KMS-11 (cell line): ENCODE measurements around the gene BOD1L2.

Source experiments
- H2AFZ ChIP-seq: fragments of 200-600 bp; sonication (generic); 2 replicates; pipeline ENCODE4 v1.6.1; 2016; ENCODE audit warnings: antibody characterized with exemption, mixed run types, low read depth
- H3K27ac ChIP-seq: fragments of 200-600 bp; sonication (generic); 2 replicates; pipeline ENCODE4 v1.6.1; 2016; ENCODE audit warnings: mild to moderate bottlenecking, mixed run types
- H3K27me3 ChIP-seq: fragments of 200-600 bp; sonication (generic); 2 replicates; pipeline ENCODE4 v1.6.1; 2017; ENCODE audit warnings: mild to moderate bottlenecking, low read depth, mixed run types, moderate library complexity; ENCODE audit not compliant: insufficient read depth
- H3K36me3 ChIP-seq: fragments of 200-600 bp; sonication (generic); 2 replicates; pipeline ENCODE4 v1.6.1; 2017; ENCODE audit warnings: mild to moderate bottlenecking, mixed run types; ENCODE audit not compliant: insufficient read depth
- H3K4me1 ChIP-seq: fragments of 200-600 bp; sonication (generic); 2 replicates; pipeline ENCODE4 v1.6.1; 2016; ENCODE audit warnings: mild to moderate bottlenecking, low read depth, mixed run types; ENCODE audit not compliant: poor library complexity, severe bottlenecking
- H3K4me2 ChIP-seq: fragments of 200-600 bp; sonication (generic); 2 replicates; pipeline ENCODE4 v1.7.0; 2016; ENCODE audit warnings: mild to moderate bottlenecking, mixed run types
- H3K4me3 ChIP-seq: fragments of 200-600 bp; sonication (generic); IDR thresholded peaks from 2 replicates; pipeline ENCODE4 v1.6.1; 2017; ENCODE audit warnings: low read depth, low read length, mixed read lengths; ENCODE audit not compliant: insufficient read depth
- H3K79me2 ChIP-seq: fragments of 200-600 bp; sonication (generic); 2 replicates; pipeline ENCODE4 v1.6.1; 2016; ENCODE audit warnings: low read depth, mixed run types; ENCODE audit not compliant: insufficient read depth
- H3K9ac ChIP-seq: fragments of 200-600 bp; sonication (generic); 2 replicates; pipeline ENCODE4 v1.6.1; 2016; ENCODE audit warnings: mild to moderate bottlenecking, mixed run types
- H4K20me1 ChIP-seq: fragments of 200-600 bp; sonication (generic); 2 replicates; pipeline ENCODE4 v1.6.1; 2016; ENCODE audit warnings: mild to moderate bottlenecking, mixed run types; ENCODE audit not compliant: insufficient read depth
- TF ChIP-seq, protein P1 (sequence below): fragments of 200-600 bp; sonication (generic); conservative IDR thresholded peaks from 2 replicates; pipeline ENCODE4 v1.6.1; 2017; ENCODE audit warnings: low read depth, mild to moderate bottlenecking, antibody characterized with exemption, low read length, moderate library complexity, mixed read lengths

BOD1L2 gene

DNA sequence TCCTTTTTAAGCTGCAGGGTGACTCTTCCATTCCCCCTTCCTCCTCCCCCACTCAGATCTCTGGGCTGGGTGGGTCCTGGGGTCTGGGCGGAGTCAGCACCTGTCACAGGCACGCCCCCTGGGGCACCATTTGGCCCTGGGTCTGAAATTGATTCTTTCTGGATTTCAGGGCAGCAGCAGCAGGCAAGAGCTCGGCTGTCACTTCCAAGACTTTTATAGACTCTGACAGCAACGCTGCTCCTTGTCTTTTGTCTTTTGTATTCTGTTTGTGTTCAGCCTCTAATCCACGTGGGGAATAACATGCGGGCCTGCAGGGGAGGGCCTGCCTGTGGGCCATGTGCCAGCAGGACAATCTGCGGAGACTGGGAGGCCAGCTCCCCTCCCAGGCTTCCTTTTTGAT, 3.9 kb downstream of the BOD1L2 start:
- Histone ChIP-seq H2AFZ (no peak overlapping the region), H3K4me1 (no peaks in the 10 kb centered on the region), H3K79me2 (no peaks in the 10 kb centered on the region), H3K36me3 (no peaks in the 10 kb centered on the region), H3K27me3 (no peaks in the 10 kb centered on the region), H4K20me1 (no peaks in the 10 kb centered on the region), H3K27ac (no peak overlapping the region), H3K4me3 (no peak overlapping the region), H3K4me2 (no peak overlapping the region), H3K9ac (no peak overlapping the region)
- TF ChIP-seq, protein P1, sequence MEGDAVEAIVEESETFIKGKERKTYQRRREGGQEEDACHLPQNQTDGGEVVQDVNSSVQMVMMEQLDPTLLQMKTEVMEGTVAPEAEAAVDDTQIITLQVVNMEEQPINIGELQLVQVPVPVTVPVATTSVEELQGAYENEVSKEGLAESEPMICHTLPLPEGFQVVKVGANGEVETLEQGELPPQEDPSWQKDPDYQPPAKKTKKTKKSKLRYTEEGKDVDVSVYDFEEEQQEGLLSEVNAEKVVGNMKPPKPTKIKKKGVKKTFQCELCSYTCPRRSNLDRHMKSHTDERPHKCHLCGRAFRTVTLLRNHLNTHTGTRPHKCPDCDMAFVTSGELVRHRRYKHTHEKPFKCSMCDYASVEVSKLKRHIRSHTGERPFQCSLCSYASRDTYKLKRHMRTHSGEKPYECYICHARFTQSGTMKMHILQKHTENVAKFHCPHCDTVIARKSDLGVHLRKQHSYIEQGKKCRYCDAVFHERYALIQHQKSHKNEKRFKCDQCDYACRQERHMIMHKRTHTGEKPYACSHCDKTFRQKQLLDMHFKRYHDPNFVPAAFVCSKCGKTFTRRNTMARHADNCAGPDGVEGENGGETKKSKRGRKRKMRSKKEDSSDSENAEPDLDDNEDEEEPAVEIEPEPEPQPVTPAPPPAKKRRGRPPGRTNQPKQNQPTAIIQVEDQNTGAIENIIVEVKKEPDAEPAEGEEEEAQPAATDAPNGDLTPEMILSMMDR: no peak

DNA sequence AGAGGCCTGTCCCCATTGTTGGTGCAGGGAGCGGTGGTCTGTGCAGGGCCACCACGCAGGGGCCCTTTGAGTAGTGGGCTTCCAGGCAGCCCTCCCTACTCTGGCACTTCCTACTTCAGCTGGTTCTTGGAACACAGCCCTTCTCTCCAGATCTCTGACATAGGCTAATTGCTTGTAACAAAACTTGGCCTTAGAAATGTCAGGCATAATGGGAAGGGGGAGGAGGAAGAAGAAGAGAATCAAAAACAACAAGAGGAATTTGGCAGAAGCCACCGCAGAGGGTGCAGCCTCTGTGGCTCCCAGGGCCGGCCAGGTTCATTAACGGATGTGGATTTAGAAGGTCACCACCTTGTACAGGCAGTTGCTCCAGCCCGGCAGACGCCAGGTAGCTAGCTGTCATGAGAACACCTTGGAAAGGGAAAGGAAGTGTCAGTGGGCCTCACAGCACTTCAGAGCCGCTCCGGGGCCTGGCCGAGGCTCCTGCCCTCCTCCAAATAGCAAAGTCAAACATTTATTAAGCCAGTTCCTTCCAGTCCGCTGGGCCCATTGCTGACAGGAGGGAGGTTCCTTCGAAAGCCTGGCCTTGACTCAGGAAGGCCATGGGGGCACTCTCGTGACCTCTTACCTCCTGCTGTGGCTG, 7.4 kb downstream of the BOD1L2 start:
- H3K79me2 ChIP-seq: no peaks in the 10 kb centered on the region
- no peaks in the 10 kb centered on the region for H3K36me3 ChIP-seq
- H4K20me1 ChIP-seq: no peaks in the 10 kb centered on the region
- no peak overlapping the region for H2AFZ ChIP-seq
- no peak overlapping the region for H3K9ac ChIP-seq
- TF ChIP-seq, protein P1: no peak
- no peak overlapping the region for H3K4me3 ChIP-seq
- H3K27ac ChIP-seq: no peak overlapping the region
- no peaks in the 10 kb centered on the region for H3K4me1 ChIP-seq
- no peaks in the 10 kb centered on the region for H3K27me3 ChIP-seq
- no peak overlapping the region for H3K4me2 ChIP-seq

DNA sequence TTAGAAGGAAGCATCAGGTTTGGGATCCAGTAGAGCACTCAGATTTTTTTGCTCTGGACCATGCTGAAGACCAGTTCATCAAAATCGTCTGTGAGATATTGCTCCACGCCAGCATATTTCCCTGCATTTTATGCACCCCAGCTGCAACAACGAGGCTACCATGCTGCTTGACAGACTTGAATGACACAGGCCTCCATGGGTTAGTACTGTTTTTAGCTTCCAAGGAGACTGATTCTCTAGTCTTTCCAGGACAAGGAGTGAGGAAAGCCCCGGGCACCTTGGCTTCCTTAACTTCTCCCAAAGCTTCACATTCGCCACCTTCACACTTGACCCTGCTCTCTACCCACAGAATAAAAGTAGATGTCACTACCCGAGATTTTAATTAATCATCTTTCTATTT, 17.5 kb downstream of the BOD1L2 start:
- Histone ChIP-seq H3K79me2 (no peaks in the 10 kb centered on the region), H3K4me3 (no peak overlapping the region), H3K27me3 (no peaks in the 10 kb centered on the region), H4K20me1 (no peaks in the 10 kb centered on the region), H3K27ac (no peak overlapping the region), H3K36me3 (no peaks in the 10 kb centered on the region), H3K4me2 (no peak overlapping the region), H3K4me1 (no peaks in the 10 kb centered on the region), H2AFZ (no peak overlapping the region), H3K9ac (no peak overlapping the region)
- TF ChIP-seq, protein P1: no peak

DNA sequence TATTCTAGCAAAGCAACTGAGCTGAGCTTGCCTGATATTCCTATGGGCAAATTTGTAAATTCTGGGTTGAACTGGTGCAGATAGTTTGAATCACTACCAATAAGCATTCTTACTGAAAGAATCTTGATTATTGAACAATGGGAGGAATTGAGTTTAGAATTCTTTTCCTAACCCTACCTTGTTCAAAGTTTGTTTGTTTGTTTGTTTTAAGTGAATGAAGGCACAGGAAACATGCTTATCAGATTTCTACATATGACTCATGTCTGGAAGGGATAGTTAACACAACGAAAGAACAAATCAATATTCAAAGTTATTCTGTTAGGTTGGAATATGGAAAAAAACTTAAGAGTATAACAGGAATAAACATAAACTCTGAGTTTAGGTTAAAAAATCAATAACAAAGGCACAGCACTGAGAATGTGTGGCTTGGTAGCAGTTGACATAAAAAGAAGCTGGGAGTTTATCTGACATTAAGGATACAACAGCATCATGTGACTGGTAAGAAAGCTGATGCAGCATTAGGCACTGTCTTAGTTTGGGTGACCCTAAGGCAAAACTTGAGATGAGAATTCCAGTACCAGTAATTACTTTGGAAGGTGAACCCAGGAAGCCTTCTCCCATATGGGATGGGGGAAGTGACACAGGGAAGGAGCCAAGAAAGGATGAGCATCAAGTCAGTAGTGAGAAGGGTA, 20.9 kb downstream of the BOD1L2 start:
- H3K27ac ChIP-seq: no peak overlapping the region
- H3K79me2 ChIP-seq: no peaks in the 10 kb centered on the region
- H3K4me2 ChIP-seq: no peak overlapping the region
- TF ChIP-seq, protein P1: no peak
- no peak overlapping the region for H2AFZ ChIP-seq
- no peak overlapping the region for H3K4me3 ChIP-seq
- no peaks in the 10 kb centered on the region for H3K36me3 ChIP-seq
- H3K27me3 ChIP-seq: no peaks in the 10 kb centered on the region
- no peak overlapping the region for H3K9ac ChIP-seq
- no peaks in the 10 kb centered on the region for H4K20me1 ChIP-seq
- H3K4me1 ChIP-seq: no peaks in the 10 kb centered on the region
